Measurements from ENCODE around the gene CYP24A1.

CYP24A1 gene

GRCh38 chr20:54160065-54161007 lies 13.4 kb downstream of the CYP24A1 start:
- TF ChIP-seq CTCF (IDR thresholded peaks at IDR 0.05) (no peak), ZFX (IDR thresholded peaks at IDR 0.05; ENCODE audit: borderline replicate concordance) (no peak)
- H3K27ac ChIP-seq = no peak overlapping the region

DNA sequence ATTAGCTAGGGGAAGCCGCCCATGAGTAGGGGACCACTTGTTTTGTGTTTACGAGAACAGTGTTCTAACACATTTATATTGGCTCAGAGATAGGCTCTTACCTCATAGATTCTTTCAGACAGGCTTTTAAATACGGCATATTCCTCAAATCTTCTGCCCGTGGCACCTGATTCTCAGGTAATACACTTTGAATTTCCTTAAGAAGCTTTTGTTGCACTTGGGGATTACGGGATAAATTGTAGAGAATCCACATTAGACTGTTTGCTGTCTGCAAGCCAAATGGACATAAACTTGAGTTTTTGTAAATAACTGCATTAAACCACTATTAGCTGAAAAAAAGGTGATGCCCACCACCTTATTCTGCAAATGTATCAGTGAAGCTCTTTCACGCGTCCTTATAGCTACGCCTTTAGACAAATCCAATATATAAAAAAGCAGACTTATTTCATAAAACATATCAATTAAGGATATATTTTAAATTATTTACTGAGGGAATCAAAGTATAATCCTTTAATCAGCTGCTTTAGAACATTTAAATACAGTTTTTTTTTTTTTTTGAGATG lies 14.8 kb downstream of the CYP24A1 start:
- TF ChIP-seq CTCF (IDR thresholded peaks at IDR 0.05) = no peak
- TF ChIP-seq ZFX (IDR thresholded peaks at IDR 0.05; ENCODE audit: borderline replicate concordance) = no peak

DNA sequence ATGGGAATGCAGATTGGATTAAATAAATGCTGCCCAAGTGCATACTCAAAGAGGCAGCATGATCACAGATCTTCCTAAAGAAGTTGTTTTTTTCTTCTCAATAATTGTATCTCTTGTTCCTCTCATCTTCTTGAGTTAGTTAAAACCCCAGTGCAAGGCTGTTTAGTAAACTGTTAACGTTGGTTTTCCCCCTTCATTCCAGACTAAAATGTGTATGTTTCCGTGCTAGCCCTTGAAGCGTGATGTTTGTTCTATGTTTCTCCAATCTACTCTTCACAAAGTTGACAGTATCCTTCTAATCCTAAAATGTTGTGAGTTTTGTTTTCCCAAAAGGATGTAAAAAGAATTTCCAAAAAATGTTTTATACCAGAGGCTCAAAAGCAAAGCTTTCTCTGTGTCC lies 15.6 kb downstream of the CYP24A1 start:
- TF ChIP-seq ZFX (IDR thresholded peaks at IDR 0.05; ENCODE audit: borderline replicate concordance) (no peak), CTCF (IDR thresholded peaks at IDR 0.05) (no peak)
- H3K27ac ChIP-seq = no peak overlapping the region

More for the DNA sequence above, 14.8 kb downstream of the CYP24A1 start:
- no peak overlapping the region for H3K27ac ChIP-seq

DNA sequence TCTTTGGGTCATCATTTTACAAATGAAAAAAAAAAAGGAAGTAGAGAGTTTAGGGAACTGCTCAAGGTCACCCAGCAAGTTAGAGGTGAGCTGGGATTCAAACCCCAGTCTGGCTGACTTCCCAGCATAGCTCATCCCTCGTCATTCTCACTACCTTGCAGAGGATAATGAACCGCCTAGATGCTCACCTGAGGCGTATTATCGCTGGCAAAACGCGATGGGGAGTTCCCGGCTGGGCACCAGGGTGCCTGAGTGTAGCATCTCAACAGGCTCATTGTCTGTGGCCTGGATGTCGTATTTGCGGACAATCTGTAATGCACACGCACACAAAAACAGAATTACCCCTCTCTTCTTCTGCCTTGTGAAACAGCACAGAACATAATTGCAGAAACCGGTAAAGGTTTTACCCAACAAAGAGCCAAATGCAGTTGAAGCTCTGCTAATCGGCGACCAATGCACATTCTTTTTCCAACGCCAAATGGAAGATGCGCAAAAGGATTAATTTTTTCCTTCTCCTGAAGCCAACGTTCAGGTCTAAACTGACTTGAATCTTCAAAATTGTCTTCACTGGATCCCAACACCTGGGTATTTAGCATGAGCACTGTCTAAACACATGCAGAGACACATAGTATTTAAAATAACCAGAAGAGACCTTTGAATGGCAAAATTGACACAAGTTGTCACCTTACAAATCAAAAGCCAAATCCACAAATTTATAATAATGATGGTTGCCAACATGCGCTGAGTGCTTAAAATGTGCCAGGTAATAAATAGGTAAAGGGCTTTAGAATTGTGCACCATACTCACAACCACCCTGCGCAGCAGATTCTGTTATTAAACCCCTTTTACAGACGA lies 16.6 kb downstream of the CYP24A1 start:
- no peak overlapping the region for H3K27ac ChIP-seq

GRCh38 chr20:54156522-54156921 lies 17.3 kb downstream of the CYP24A1 start:
- TF ChIP-seq ZFX (IDR thresholded peaks at IDR 0.05; ENCODE audit: borderline replicate concordance) (no peak), CTCF (IDR thresholded peaks at IDR 0.05) (no peak)
- no peak overlapping the region for H3K27ac ChIP-seq

More for the DNA sequence above, 16.6 kb downstream of the CYP24A1 start:
- no peak for TF ChIP-seq CTCF (IDR thresholded peaks at IDR 0.05)
- no peak for TF ChIP-seq ZFX (IDR thresholded peaks at IDR 0.05; ENCODE audit: borderline replicate concordance)

DNA sequence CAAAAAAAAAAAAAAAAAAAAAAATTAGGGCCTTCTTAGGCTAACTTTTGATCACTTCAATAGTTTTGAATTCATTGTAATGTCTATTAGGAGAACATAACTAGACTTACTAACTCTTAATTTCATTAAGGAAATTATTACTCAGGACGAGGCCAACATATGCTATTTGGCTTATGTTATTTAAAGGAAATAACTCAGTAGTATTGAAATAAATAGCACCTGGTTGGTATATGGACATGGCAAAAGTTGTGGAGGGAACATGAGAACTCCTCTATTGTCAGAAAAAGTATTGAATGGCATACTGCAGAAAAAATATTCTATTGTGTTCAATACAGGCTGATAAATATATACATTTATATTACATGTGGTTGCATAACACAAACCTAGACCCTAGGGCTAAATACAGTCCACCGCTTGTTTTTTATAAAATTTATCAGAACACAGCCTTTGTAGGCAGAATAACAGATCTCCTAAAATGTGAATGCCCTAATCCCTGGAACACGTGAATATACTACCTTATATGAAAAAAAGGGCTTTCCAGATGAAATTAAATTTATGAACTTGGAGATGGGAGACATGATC lies 18.0 kb downstream of the CYP24A1 start:
- no peak overlapping the region for H3K27ac ChIP-seq
- no peak for TF ChIP-seq ZFX (IDR thresholded peaks at IDR 0.05; ENCODE audit: borderline replicate concordance)
- no peak for TF ChIP-seq CTCF (IDR thresholded peaks at IDR 0.05)

Measured in 22Rv1 (cell line).